ENCODE results near the gene SEMG2.

- TF ChIP-seq CTCF (conservative IDR thresholded peaks at IDR 0.05; ENCODE audit: low read depth, low read length), result no peak
- TF ChIP-seq EZH2 (IDR thresholded peaks at IDR 0.05; ENCODE audit: borderline replicate concordance, low read depth, low read length, poor library complexity, severe bottlenecking), result no peak
These were observed 37.1 kb downstream of the SEMG2 start for GRCh38 chr20:45258259-45258658.

Measured in A673 (cell line).